ENCODE data around the gene PRORP. TPM values are rescaled to one million over a fixed set of nuclear protein-coding genes. Genes with fewer than 3 reads are reported as not detected.
"Not testable (repeated sequence)": the region's sequence is repeated elsewhere in the genome, so short reads cannot be mapped to it uniquely, and the experiment has no call there.

The PRORP gene
- total RNA-seq, 5 donors from 2014 or later (not counting 1 experiment from before 2014, with no cell fraction given): 31.9 to 43.3 (median 35.9) TPM

GRCh38 chr14:35144029-35144428 is 21.7 kb downstream of the PRORP start:
- Histone ChIP-seq H3K27me3 (replicated peaks in 1 of 2; ENCODE audit: control insufficient read depth in 2 of 2, extremely low read depth in 1 of 2, insufficient read depth in 2 of 2, low read length in 1 of 2) (no peaks in the 10 kb centered on the region), H3K27ac (ENCODE audit: low read length) (no peak overlapping the region), H3K9me3 (no peaks in the 10 kb centered on the region), H3K4me1 (ENCODE audit: control insufficient read depth in 1 of 2, extremely low read depth in 1 of 2, insufficient read depth in 2 of 2, low read length in 2 of 2) (no peaks in the 10 kb centered on the region), H3K36me3 (ENCODE audit: control insufficient read depth in 2 of 2, extremely low read depth in 1 of 2, insufficient read depth in 1 of 2, low read length in 1 of 2) (peaks cover 0 to 1% of the 10 kb centered on the region in 2 donors), H3K4me3 (ENCODE audit: control insufficient read depth in 1 of 2, extremely low read depth in 1 of 2, low read length in 1 of 2) (no peak overlapping the region)
- ATAC-seq (replicated peaks in 1 of 4): no peak
- Mint-ChIP-seq H3K27ac (peak overlapping the region in 1 of 2 donors; percentile 34), H3K4me3 (no peak overlapping the region), H3K4me1 (peaks cover 19 to 22% (median 22%) of the 10 kb centered on the region in 3 donors), H3K9me3 (no peaks in the 10 kb centered on the region), H3K36me3 (peaks cover 16% of the 10 kb centered on the region), H3K27me3 (no peaks in the 10 kb centered on the region)
- no peak for DNase-seq
- WGBS (ENCODE audit: insufficient coverage): no CpG with 5 or more reads among the region's 1 CpG
- ChIA-PET CTCF (interaction anchor here (0.5 to 9.9 kb wide), 9 partner anchors 86 to 548 kb away, joined by 3 to 127 read pairs (median 4); no protein-coding TSS in a partner anchor), POLR2A (interaction anchor here (0.6 to 0.7 kb wide), 3 partner anchors 272 to 618 kb away, joined by 3 to 4 read pairs (median 4); no protein-coding TSS in a partner anchor)

- Histone ChIP-seq H3K9me3 (no peaks in the 10 kb centered on the region), H3K27ac (ENCODE audit: low read length) (no peak overlapping the region), H3K27me3 (replicated peaks in 1 of 2; ENCODE audit: control insufficient read depth in 2 of 2, extremely low read depth in 1 of 2, insufficient read depth in 2 of 2, low read length in 1 of 2) (no peaks in the 10 kb centered on the region), H3K4me3 (ENCODE audit: control insufficient read depth in 1 of 2, extremely low read depth in 1 of 2, low read length in 1 of 2) (no peak overlapping the region), H3K36me3 (ENCODE audit: control insufficient read depth in 2 of 2, extremely low read depth in 1 of 2, insufficient read depth in 1 of 2, low read length in 1 of 2) (peaks cover 5 to 9% of the 10 kb centered on the region in 2 donors), H3K4me1 (ENCODE audit: control insufficient read depth in 1 of 2, extremely low read depth in 1 of 2, insufficient read depth in 2 of 2, low read length in 2 of 2) (no peaks in the 10 kb centered on the region)
- H3K27ac Mint-ChIP-seq: no peak overlapping the region
- peaks cover 19 to 25% (median 22%) of the 10 kb centered on the region in 3 donors for H3K4me1 Mint-ChIP-seq
- H3K27me3 Mint-ChIP-seq: no peaks in the 10 kb centered on the region
- POLR2A ChIA-PET: interaction anchor here (0.5 to 0.6 kb wide), 2 partner anchors 22 to 32 kb away, joined by 3 read pairs; no protein-coding TSS in a partner anchor
- ATAC-seq (replicated peaks in 1 of 4) (no peak), DNase-seq (no peak)
- WGBS (ENCODE audit: insufficient coverage): 100% methylated on average over 2 of the region's 5 CpGs
- peaks cover 15% of the 10 kb centered on the region for H3K36me3 Mint-ChIP-seq
- CTCF ChIA-PET: interaction anchor here (0.5 to 9.9 kb wide), 5 partner anchors 83 to 1127 kb away, joined by 3 to 127 read pairs (median 3); no protein-coding TSS in a partner anchor
- H3K4me3 Mint-ChIP-seq: no peak overlapping the region
- no peaks in the 10 kb centered on the region for H3K9me3 Mint-ChIP-seq
Observed at GRCh38 chr14:35146711-35147149, 24.4 kb downstream of the PRORP start.

GRCh38 chr14:35147186-35147585 is 24.8 kb downstream of the PRORP start:
- Histone ChIP-seq H3K4me3 (ENCODE audit: control insufficient read depth in 1 of 2, extremely low read depth in 1 of 2, low read length in 1 of 2) (no peak overlapping the region), H3K9me3 (no peaks in the 10 kb centered on the region), H3K27me3 (replicated peaks in 1 of 2; ENCODE audit: control insufficient read depth in 2 of 2, extremely low read depth in 1 of 2, insufficient read depth in 2 of 2, low read length in 1 of 2) (no peaks in the 10 kb centered on the region), H3K36me3 (ENCODE audit: control insufficient read depth in 2 of 2, extremely low read depth in 1 of 2, insufficient read depth in 1 of 2, low read length in 1 of 2) (peaks cover 5 to 9% of the 10 kb centered on the region in 2 donors), H3K27ac (ENCODE audit: low read length) (no peak overlapping the region), H3K4me1 (ENCODE audit: control insufficient read depth in 1 of 2, extremely low read depth in 1 of 2, insufficient read depth in 2 of 2, low read length in 2 of 2) (no peaks in the 10 kb centered on the region)
- DNase-seq (no peak), ATAC-seq (replicated peaks in 1 of 4) (no peak)
- Mint-ChIP-seq H3K27me3 (no peaks in the 10 kb centered on the region), H3K36me3 (peaks cover 18% of the 10 kb centered on the region), H3K27ac (no peak overlapping the region), H3K4me1 (peaks cover 19 to 25% (median 22%) of the 10 kb centered on the region in 3 donors), H3K9me3 (no peaks in the 10 kb centered on the region), H3K4me3 (no peak overlapping the region)
- CTCF ChIA-PET: interaction anchor here (0.5 to 1.1 kb wide), 4 partner anchors 82 to 1128 kb away, joined by 3 to 4 read pairs (median 3); no protein-coding TSS in a partner anchor
- 80% methylated on average over 2 of the region's 2 CpGs for WGBS (ENCODE audit: insufficient coverage)
- POLR2A ChIA-PET: interaction anchor here in 1 of 2 donors (0.6 kb wide), 1 partner anchor 21 kb away, joined by 3 read pairs; no protein-coding TSS in a partner anchor

- peaks cover 19 to 25% (median 22%) of the 10 kb centered on the region in 3 donors for H3K4me1 Mint-ChIP-seq
- ChIA-PET POLR2A (no interaction called here), CTCF (no interaction called here)
- H3K36me3 Mint-ChIP-seq: peaks cover 18% of the 10 kb centered on the region
- no peaks in the 10 kb centered on the region for H3K4me1 ChIP-seq (ENCODE audit: control insufficient read depth in 1 of 2, extremely low read depth in 1 of 2, insufficient read depth in 2 of 2, low read length in 2 of 2)
- DNase-seq: no peak
- ATAC-seq (replicated peaks in 1 of 4): no peak
- H3K36me3 ChIP-seq (ENCODE audit: control insufficient read depth in 2 of 2, extremely low read depth in 1 of 2, insufficient read depth in 1 of 2, low read length in 1 of 2): peaks cover 5 to 9% of the 10 kb centered on the region in 2 donors
- H3K9me3 Mint-ChIP-seq: no peaks in the 10 kb centered on the region
- no peaks in the 10 kb centered on the region for H3K27me3 ChIP-seq (replicated peaks in 1 of 2; ENCODE audit: control insufficient read depth in 2 of 2, extremely low read depth in 1 of 2, insufficient read depth in 2 of 2, low read length in 1 of 2)
- no peak overlapping the region for H3K4me3 ChIP-seq (ENCODE audit: control insufficient read depth in 1 of 2, extremely low read depth in 1 of 2, low read length in 1 of 2)
- H3K27ac ChIP-seq (ENCODE audit: low read length): no peak overlapping the region
- 100% methylated on average over 1 of the region's 3 CpGs for WGBS (ENCODE audit: insufficient coverage)
- H3K4me3 Mint-ChIP-seq: no peak overlapping the region
- H3K27ac Mint-ChIP-seq: no peak overlapping the region
- no peaks in the 10 kb centered on the region for H3K27me3 Mint-ChIP-seq
- H3K9me3 ChIP-seq: no peaks in the 10 kb centered on the region
Observed at GRCh38 chr14:35147711-35148110, 25.4 kb downstream of the PRORP start.

- H3K36me3 ChIP-seq (ENCODE audit: control insufficient read depth in 2 of 2, extremely low read depth in 1 of 2, insufficient read depth in 1 of 2, low read length in 1 of 2): peaks cover 5 to 9% of the 10 kb centered on the region in 2 donors
- no CpG with 5 or more reads among the region's 4 CpGs for WGBS (ENCODE audit: insufficient coverage)
- Mint-ChIP-seq H3K27me3 (no peaks in the 10 kb centered on the region), H3K36me3 (peaks cover 23% of the 10 kb centered on the region), H3K27ac (no peak overlapping the region), H3K4me1 (peaks cover 23 to 32% (median 30%) of the 10 kb centered on the region in 3 donors), H3K9me3 (no peaks in the 10 kb centered on the region), H3K4me3 (no peak overlapping the region)
- H3K27ac ChIP-seq (ENCODE audit: low read length): no peak overlapping the region
- H3K9me3 ChIP-seq: no peaks in the 10 kb centered on the region
- no peak overlapping the region for H3K4me3 ChIP-seq (ENCODE audit: control insufficient read depth in 1 of 2, extremely low read depth in 1 of 2, low read length in 1 of 2)
- ChIA-PET CTCF (interaction anchor here in 1 of 2 donors (0.5 to 0.7 kb wide), 2 partner anchors 170 to 277 kb away, joined by 3 read pairs; no protein-coding TSS in a partner anchor), POLR2A (interaction anchor here in 1 of 2 donors (0.7 kb wide), 1 partner anchor 266 kb away, joined by 7 read pairs; no protein-coding TSS in a partner anchor)
- DNase-seq (no peak), ATAC-seq (replicated peaks in 1 of 4) (no peak)
- H3K27me3 ChIP-seq (replicated peaks in 1 of 2; ENCODE audit: control insufficient read depth in 2 of 2, extremely low read depth in 1 of 2, insufficient read depth in 2 of 2, low read length in 1 of 2): no peaks in the 10 kb centered on the region
- peaks cover 0 to 3% of the 10 kb centered on the region in 2 experiments for H3K4me1 ChIP-seq (ENCODE audit: control insufficient read depth in 1 of 2, extremely low read depth in 1 of 2, insufficient read depth in 2 of 2, low read length in 2 of 2)
Observed at GRCh38 chr14:35149239-35149638, 26.9 kb downstream of the PRORP start.

- CTCF ChIA-PET; H3K27me3 ChIP-seq (replicated peaks in 1 of 2; ENCODE audit: control insufficient read depth in 2 of 2, extremely low read depth in 1 of 2, insufficient read depth in 2 of 2, low read length in 1 of 2); DNase-seq; H3K27me3 Mint-ChIP-seq; POLR2A ChIA-PET; H3K4me3 Mint-ChIP-seq; ATAC-seq (replicated peaks in 1 of 4); H3K27ac Mint-ChIP-seq; H3K27ac ChIP-seq (ENCODE audit: low read length); H3K9me3 Mint-ChIP-seq; H3K9me3 ChIP-seq; H3K4me3 ChIP-seq (ENCODE audit: control insufficient read depth in 1 of 2, extremely low read depth in 1 of 2, low read length in 1 of 2); H3K36me3 ChIP-seq (ENCODE audit: control insufficient read depth in 2 of 2, extremely low read depth in 1 of 2, insufficient read depth in 1 of 2, low read length in 1 of 2): not testable (repeated sequence)
- peaks cover 39 to 46% (median 40%) of the 10 kb centered on the region in 3 donors for H3K4me1 Mint-ChIP-seq
- peaks cover 21% of the 10 kb centered on the region for H3K36me3 Mint-ChIP-seq
- 98% methylated on average over 22 of the region's 35 CpGs for WGBS (ENCODE audit: insufficient coverage)
- H3K4me1 ChIP-seq (ENCODE audit: control insufficient read depth in 1 of 2, extremely low read depth in 1 of 2, insufficient read depth in 2 of 2, low read length in 2 of 2): peaks cover 0 to 12% of the 10 kb centered on the region in 2 experiments
Observed at GRCh38 chr14:35152531-35152930, 30.2 kb downstream of the PRORP start.
